CD14-positive monocyte (primary cell): ENCODE data around the gene NTN3. TPM values are rescaled to one million over a fixed set of nuclear protein-coding genes. Genes with fewer than 3 reads are reported as not detected.

Experiments
- DNase-seq, 3 donors: peaks; one replicate each; pipeline ENCODE4 v3.0.0-alpha.2; 2011 to 2022
- H2AFZ ChIP-seq: 2 replicates; pipeline ENCODE4 v1.6.0; 2012; ENCODE audit warnings: mild to moderate bottlenecking, low read depth, low read length, inconsistent platforms; ENCODE audit not compliant: insufficient read depth, poor library complexity, severe bottlenecking
- H3K27ac ChIP-seq, 2 donors: 1 replicate in 1 of 2; 2 replicates in 1 of 2; pipeline ENCODE4 v1.5.1; 2012 to 2013; ENCODE audit warnings: low read length in 2 of 2, control low read depth in 1 of 2, inconsistent platforms in 1 of 2, low read depth in 1 of 2, mild to moderate bottlenecking in 1 of 2
- H3K27me3 ChIP-seq, 2 donors: one replicate each; pipeline versions ENCODE4 v1.6.0 to v1.6.1; 2011 to 2013; ENCODE audit warnings: low read length in 2 of 2; ENCODE audit not compliant: control insufficient read depth in 2 of 2, insufficient read depth in 2 of 2
- H3K36me3 ChIP-seq, 2 donors: replicated peaks in 1 of 2; 1 replicate in 1 of 2; 2 replicates in 1 of 2; pipeline versions ENCODE4 v1.5.1 to v1.6.1; 2012 to 2013; ENCODE audit warnings: low read length in 2 of 2, control low read depth in 1 of 2, inconsistent platforms in 1 of 2, mild to moderate bottlenecking in 1 of 2; ENCODE audit not compliant: insufficient read depth in 2 of 2, control insufficient read depth in 1 of 2
- H3K4me1 ChIP-seq, 2 donors: 1 replicate in 1 of 2; 2 replicates in 1 of 2; pipeline versions ENCODE4 v1.5.1 to v1.6.1; 2012 to 2013; ENCODE audit warnings: low read length in 2 of 2, control low read depth in 1 of 2, inconsistent platforms in 1 of 2, mild to moderate bottlenecking in 1 of 2, moderate library complexity in 1 of 2; ENCODE audit not compliant: insufficient read depth in 2 of 2, control insufficient read depth in 1 of 2
- H3K4me2 ChIP-seq: replicated peaks from 2 replicates; pipeline ENCODE3; 2012; ENCODE audit warnings: low read length, moderate library complexity, mild to moderate bottlenecking; ENCODE audit not compliant: poor library complexity, severe bottlenecking; ENCODE audit errors: extremely low read depth
- H3K4me3 ChIP-seq, 3 experiments: fragments of 200-600 bp in 1 of 3; sonication (generic) in 1 of 3; replicated peaks in 1 of 3; 1 replicate in 2 of 3; 2 replicates in 1 of 3; pipeline ENCODE4 v1.5.1; 2011 to 2013; ENCODE audit warnings: low read length in 3 of 3, mild to moderate bottlenecking in 3 of 3, control low read depth in 2 of 3, low read depth in 2 of 3, inconsistent platforms in 1 of 3, moderate library complexity in 1 of 3
- H3K79me2 ChIP-seq: 2 replicates; pipeline ENCODE4 v1.6.0; 2012; ENCODE audit warnings: mild to moderate bottlenecking, control low read depth, inconsistent platforms, low read length, moderate library complexity; ENCODE audit not compliant: insufficient read depth
- H3K9ac ChIP-seq: 2 replicates; pipeline ENCODE4 v1.6.0; 2017; ENCODE audit warnings: low read length, mild to moderate bottlenecking; ENCODE audit not compliant: insufficient read depth, poor library complexity, severe bottlenecking
- H3K9me3 ChIP-seq, 2 donors: replicated peaks in 1 of 2; 1 replicate in 1 of 2; 2 replicates in 1 of 2; pipeline versions ENCODE4 v1.5.1 to v1.6.1; 2012 to 2013; ENCODE audit warnings: low read length in 2 of 2, control low read depth in 1 of 2; ENCODE audit not compliant: control insufficient read depth in 1 of 2, insufficient read depth in 1 of 2
- H4K20me1 ChIP-seq: 2 replicates; pipeline ENCODE4 v1.6.0; 2012; ENCODE audit warnings: mild to moderate bottlenecking, low read length, control low read depth, moderate library complexity; ENCODE audit not compliant: insufficient read depth
- H3K27ac Mint-ChIP-seq, 7 donors: one replicate each; pipeline ENCODE4 v1.8.0; 2020; ENCODE audit warnings: mild to moderate bottlenecking in 7 of 7, mixed read lengths in 7 of 7, moderate library complexity in 6 of 7, inconsistent platforms in 2 of 7
- H3K27me3 Mint-ChIP-seq, 3 donors: one replicate each; pipeline ENCODE4 v1.8.0; 2021 to 2022; ENCODE audit warnings: low read depth in 3 of 3, mild to moderate bottlenecking in 3 of 3, mixed read lengths in 3 of 3, moderate library complexity in 3 of 3, inconsistent platforms in 1 of 3
- H3K36me3 Mint-ChIP-seq, 2 donors: one replicate each; pipeline ENCODE4 v1.8.0; 2020; ENCODE audit warnings: mixed read lengths in 2 of 2, inconsistent platforms in 1 of 2, mild to moderate bottlenecking in 1 of 2
- H3K4me1 Mint-ChIP-seq: one replicate; pipeline ENCODE4 v1.8.0; 2020; ENCODE audit warnings: mild to moderate bottlenecking, mixed read lengths
- H3K4me3 Mint-ChIP-seq, 2 donors: one replicate each; pipeline ENCODE4 v1.8.0; 2020; ENCODE audit warnings: mild to moderate bottlenecking in 2 of 2, mixed read lengths in 2 of 2, moderate library complexity in 1 of 2
- H3K9me3 Mint-ChIP-seq, 7 donors: one replicate each; pipeline ENCODE4 v1.8.0; 2020 to 2022; ENCODE audit warnings: mixed read lengths in 7 of 7, mild to moderate bottlenecking in 6 of 7, moderate library complexity in 6 of 7, inconsistent platforms in 2 of 7
- WGBS: methylation state at CpG from one replicate; pipeline ENCODE4 v1.1.5; 2013; ENCODE audit warnings: missing lambda C conversion rate; ENCODE audit not compliant: insufficient coverage; 5-methylcytosine and 5-hydroxymethylcytosine counted together
- intact Hi-C, 2 donors: fragments of 100-400 bp; cut with micrococcal nuclease; formaldehyde crosslinking; loops; one replicate each; pipeline versions ENCODE4 v1.15.0 to v1.15.1; 2023
- polyA plus RNA-seq, 3 donors: library from polyadenylated mRNA; depleted of rRNA in 1 of 3; unstranded in 2 of 3; stranded (reverse) in 1 of 3; fragments of 300-500 nt in 2 of 3; fragments of >200 nt in 1 of 3; fragmentation: Illumina TruSeq in 2 of 3; gene quantifications; 1 replicate in 2 of 3; 2 replicates in 1 of 3; pipeline ENCODE4 v1.2.3, GENCODE V29; 2012 to 2021
- TF ChIP-seq, protein P1 (sequence below): fragments of 200-600 bp; IDR thresholded peaks from one replicate; pipeline ENCODE4 v1.8.0; 2022; ENCODE audit warnings: antibody characterized with exemption, mild to moderate bottlenecking

Gene NTN3
- polyA plus RNA-seq, 3 donors = not detected

DNA sequence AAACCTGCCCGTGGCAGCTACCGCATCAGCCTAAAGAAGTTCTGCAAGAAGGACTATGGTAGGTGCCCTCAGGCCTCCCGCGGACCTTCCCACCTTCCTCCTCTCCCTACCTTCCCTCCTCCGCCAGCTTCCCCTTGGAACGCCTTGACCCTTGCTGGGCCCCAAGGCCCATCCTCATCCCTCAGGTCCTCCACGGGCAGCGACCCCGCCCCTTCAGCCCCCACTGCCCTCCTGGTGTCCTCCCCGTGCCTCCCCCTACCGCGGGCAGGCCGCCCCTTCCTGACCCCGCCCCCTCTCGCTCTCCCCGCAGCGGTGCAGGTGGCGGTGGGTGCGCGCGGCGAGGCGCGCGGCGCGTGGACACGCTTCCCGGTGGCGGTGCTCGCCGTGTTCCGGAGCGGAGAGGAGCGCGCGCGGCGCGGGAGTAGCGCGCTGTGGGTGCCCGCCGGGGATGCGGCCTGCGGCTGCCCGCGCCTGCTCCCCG is 2.4 kb downstream of the NTN3 start:
- Histone ChIP-seq H3K4me1 (peaks cover 20 to 68% of the 10 kb centered on the region in 2 donors), H3K27ac (no peak overlapping the region), H3K36me3 (no peaks in the 10 kb centered on the region), H4K20me1 (peaks cover 30% of the 10 kb centered on the region), H3K27me3 (peaks cover 37 to 44% of the 10 kb centered on the region in 2 donors), H2AFZ (no peak overlapping the region), H3K79me2 (peaks cover 39% of the 10 kb centered on the region), H3K9ac (no peak overlapping the region), H3K4me2 (peak overlapping the region; percentile 80), H3K4me3 (peak overlapping the region in 1 of 3 experiments; percentile 63), H3K9me3 (peaks cover 0 to 20% of the 10 kb centered on the region in 2 donors)
- Mint-ChIP-seq H3K9me3 (peaks cover 0 to 11% (median 7%) of the 10 kb centered on the region in 7 donors), H3K27ac (peak overlapping the region in 1 of 7 donors; percentile 36), H3K36me3 (peaks cover 4 to 16% of the 10 kb centered on the region in 2 donors), H3K4me3 (peak overlapping the region; percentile 69 to 88), H3K27me3 (peaks cover 41 to 49% (median 43%) of the 10 kb centered on the region in 3 donors), H3K4me1 (peaks cover 45% of the 10 kb centered on the region)
- WGBS = 1% methylated on average over 46 of the region's 49 CpGs
- TF ChIP-seq, protein P1, sequence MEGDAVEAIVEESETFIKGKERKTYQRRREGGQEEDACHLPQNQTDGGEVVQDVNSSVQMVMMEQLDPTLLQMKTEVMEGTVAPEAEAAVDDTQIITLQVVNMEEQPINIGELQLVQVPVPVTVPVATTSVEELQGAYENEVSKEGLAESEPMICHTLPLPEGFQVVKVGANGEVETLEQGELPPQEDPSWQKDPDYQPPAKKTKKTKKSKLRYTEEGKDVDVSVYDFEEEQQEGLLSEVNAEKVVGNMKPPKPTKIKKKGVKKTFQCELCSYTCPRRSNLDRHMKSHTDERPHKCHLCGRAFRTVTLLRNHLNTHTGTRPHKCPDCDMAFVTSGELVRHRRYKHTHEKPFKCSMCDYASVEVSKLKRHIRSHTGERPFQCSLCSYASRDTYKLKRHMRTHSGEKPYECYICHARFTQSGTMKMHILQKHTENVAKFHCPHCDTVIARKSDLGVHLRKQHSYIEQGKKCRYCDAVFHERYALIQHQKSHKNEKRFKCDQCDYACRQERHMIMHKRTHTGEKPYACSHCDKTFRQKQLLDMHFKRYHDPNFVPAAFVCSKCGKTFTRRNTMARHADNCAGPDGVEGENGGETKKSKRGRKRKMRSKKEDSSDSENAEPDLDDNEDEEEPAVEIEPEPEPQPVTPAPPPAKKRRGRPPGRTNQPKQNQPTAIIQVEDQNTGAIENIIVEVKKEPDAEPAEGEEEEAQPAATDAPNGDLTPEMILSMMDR = no peak
- no peak for DNase-seq
- intact Hi-C loops = loop anchor here (5.0 to 10.0 kb wide), 2 partner anchors 34 to 49 kb away; partner anchors contain the start of gene CCNF (in 1 of the 2)

- Mint-ChIP-seq H3K4me1 (peaks cover 40% of the 10 kb centered on the region), H3K27me3 (peaks cover 33 to 41% (median 36%) of the 10 kb centered on the region in 3 donors), H3K9me3 (peaks cover 0 to 11% (median 5%) of the 10 kb centered on the region in 7 donors), H3K27ac (peak overlapping the region in 5 of 7 donors; percentile 20 to 68 (median 32)), H3K36me3 (peaks cover 4 to 19% of the 10 kb centered on the region in 2 donors), H3K4me3 (peak overlapping the region; percentile 77 to 86)
- DNase-seq = peak; percentile 24 to 57 (median 54)
- Histone ChIP-seq H3K4me3 (peak overlapping the region; percentile 56 to 73 (median 64)), H3K27ac (peak overlapping the region in 1 of 2 donors; percentile 75), H4K20me1 (peaks cover 30% of the 10 kb centered on the region), H3K79me2 (peaks cover 47% of the 10 kb centered on the region), H2AFZ (peak overlapping the region; percentile 83), H3K9ac (peak overlapping the region; percentile 75), H3K9me3 (peaks cover 0 to 20% of the 10 kb centered on the region in 2 donors), H3K4me2 (peak overlapping the region; percentile 80), H3K27me3 (peaks cover 31 to 36% of the 10 kb centered on the region in 2 donors), H3K4me1 (peaks cover 18 to 62% of the 10 kb centered on the region in 2 donors), H3K36me3 (no peaks in the 10 kb centered on the region)
- WGBS = under 1% methylated on average over 100 of the region's 100 CpGs
- intact Hi-C loops = loop anchor here (5.0 to 10.0 kb wide), 2 partner anchors 33 to 49 kb away; partner anchors contain the start of gene CCNF (in 1 of the 2)
- TF ChIP-seq, protein P1 = peak; percentile 48
Measured at GRCh38 chr16:2473999-2474876, 3.1 kb downstream of the NTN3 start.
